Measurements from ENCODE around the gene ZNF438. TPM values are rescaled to one million over a fixed set of nuclear protein-coding genes. Genes with fewer than 3 reads are reported as not detected.

The ZNF438 gene
- total RNA-seq, 1 experiment from 2014 or later, result 4.3 TPM

DNA sequence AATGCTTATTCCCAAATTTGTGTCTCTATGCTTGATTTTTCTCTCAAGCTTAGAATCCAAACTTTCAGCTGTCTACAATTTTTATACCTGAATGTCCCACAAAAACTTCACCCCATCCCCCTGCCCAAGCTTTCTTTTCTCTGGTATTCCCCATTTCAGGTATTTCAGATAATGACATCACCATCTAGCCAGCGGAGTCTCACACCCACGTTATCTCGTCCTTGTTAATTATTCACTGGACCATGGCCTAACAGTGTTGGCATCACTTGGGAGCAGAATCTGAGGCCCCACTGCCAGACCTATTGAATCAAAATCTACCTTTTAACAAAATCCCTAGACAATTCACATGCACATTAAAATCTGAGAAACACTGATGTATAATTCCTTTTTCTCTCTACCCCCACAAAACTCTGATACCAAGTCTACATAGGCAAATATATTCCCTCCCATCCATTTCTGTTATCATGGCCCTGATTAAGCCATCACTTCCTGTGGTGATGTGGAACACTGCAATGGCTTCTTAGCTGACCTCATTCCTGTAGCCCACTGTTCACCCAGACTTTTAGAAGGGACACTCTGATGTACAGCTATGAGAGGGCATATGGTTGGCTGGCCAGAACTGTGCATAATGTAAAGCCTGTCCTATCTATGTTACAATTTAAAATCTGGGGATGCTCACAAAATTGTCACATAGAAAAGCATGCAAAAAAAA is 31.4 kb downstream of the ZNF438 start:
- Mint-ChIP-seq H3K27me3 (ENCODE audit: unreplicated experiment) (no peaks in the 10 kb centered on the region), H3K4me3 (ENCODE audit: low read depth, unreplicated experiment) (peak overlapping the region; percentile 6), H3K36me3 (ENCODE audit: insufficient read depth, unreplicated experiment) (peaks cover 5% of the 10 kb centered on the region), H3K9me3 (ENCODE audit: low read depth, unreplicated experiment) (no peaks in the 10 kb centered on the region), H3K4me1 (ENCODE audit: low read depth, unreplicated experiment) (peaks cover 73% of the 10 kb centered on the region), H3K27ac (ENCODE audit: unreplicated experiment) (peak overlapping the region; percentile 69)
- TF ChIP-seq, protein P1, sequence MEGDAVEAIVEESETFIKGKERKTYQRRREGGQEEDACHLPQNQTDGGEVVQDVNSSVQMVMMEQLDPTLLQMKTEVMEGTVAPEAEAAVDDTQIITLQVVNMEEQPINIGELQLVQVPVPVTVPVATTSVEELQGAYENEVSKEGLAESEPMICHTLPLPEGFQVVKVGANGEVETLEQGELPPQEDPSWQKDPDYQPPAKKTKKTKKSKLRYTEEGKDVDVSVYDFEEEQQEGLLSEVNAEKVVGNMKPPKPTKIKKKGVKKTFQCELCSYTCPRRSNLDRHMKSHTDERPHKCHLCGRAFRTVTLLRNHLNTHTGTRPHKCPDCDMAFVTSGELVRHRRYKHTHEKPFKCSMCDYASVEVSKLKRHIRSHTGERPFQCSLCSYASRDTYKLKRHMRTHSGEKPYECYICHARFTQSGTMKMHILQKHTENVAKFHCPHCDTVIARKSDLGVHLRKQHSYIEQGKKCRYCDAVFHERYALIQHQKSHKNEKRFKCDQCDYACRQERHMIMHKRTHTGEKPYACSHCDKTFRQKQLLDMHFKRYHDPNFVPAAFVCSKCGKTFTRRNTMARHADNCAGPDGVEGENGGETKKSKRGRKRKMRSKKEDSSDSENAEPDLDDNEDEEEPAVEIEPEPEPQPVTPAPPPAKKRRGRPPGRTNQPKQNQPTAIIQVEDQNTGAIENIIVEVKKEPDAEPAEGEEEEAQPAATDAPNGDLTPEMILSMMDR (IDR thresholded peaks at IDR 0.05; ENCODE audit: unreplicated experiment), result no peak
- no TSS peak for BruUV-seq (replicated peaks)
- intact Hi-C loops (cut with micrococcal nuclease; ENCODE audit: unreplicated experiment), result loop anchor here (5.0 kb wide), 1 partner anchor 33 kb away; no protein-coding TSS in a partner anchor
- CTCF ChIA-PET, result interaction anchor here (1.1 to 1.2 kb wide), 2 partner anchors 9 to 34 kb away, joined by 3 to 5 read pairs; no protein-coding TSS in a partner anchor
- peak; percentile 48 for DNase-seq

DNA sequence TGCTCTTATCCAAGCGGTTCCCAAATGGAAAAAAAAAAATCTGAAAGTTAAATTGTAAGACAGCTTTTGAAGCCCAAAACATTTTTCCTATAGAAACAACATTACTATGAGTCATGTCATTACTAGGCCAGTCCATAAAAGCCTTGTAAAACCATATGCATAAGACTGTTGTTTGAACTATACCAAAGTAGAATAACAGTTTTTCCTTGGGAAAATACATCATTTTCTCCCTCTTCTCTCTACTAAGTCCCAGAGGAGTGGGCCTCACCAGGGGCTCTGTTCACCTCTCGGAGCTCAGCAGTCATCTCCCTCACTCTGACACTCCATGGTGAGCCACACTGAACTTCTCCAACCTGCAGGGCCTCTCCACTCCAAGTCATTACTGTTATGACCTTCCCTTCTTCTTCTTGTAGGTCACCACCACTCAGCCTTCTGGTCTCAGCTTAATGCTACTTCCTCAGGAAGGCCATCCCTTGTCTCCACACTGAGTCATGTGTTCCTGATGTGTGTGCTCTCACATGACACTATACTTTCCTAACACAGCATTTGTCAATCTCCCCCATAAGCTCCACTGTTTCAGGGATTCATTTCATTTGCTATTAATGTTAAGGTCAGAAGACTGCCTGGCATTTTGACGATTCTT is 32.5 kb downstream of the ZNF438 start:
- BruUV-seq (replicated peaks), result TSS peak; percentile 47
- CTCF ChIA-PET, result interaction anchor here (0.6 to 1.2 kb wide), 3 partner anchors 10 to 33 kb away, joined by 3 to 6 read pairs (median 5); no protein-coding TSS in a partner anchor
- no peak for DNase-seq
- no peaks in the 10 kb centered on the region for H3K27me3 Mint-ChIP-seq (ENCODE audit: unreplicated experiment)
- H3K27ac Mint-ChIP-seq (ENCODE audit: unreplicated experiment), result peak overlapping the region; percentile 90
- intact Hi-C loops (cut with micrococcal nuclease; ENCODE audit: unreplicated experiment), result no loop called here
- TF ChIP-seq, protein P1 (IDR thresholded peaks at IDR 0.05; ENCODE audit: unreplicated experiment), result no peak
- peak overlapping the region; percentile 48 for H3K4me3 Mint-ChIP-seq (ENCODE audit: low read depth, unreplicated experiment)
- peaks cover 62% of the 10 kb centered on the region for H3K4me1 Mint-ChIP-seq (ENCODE audit: low read depth, unreplicated experiment)
- peaks cover under 1% of the 10 kb centered on the region for H3K9me3 Mint-ChIP-seq (ENCODE audit: low read depth, unreplicated experiment)
- peaks cover 5% of the 10 kb centered on the region for H3K36me3 Mint-ChIP-seq (ENCODE audit: insufficient read depth, unreplicated experiment)

DNA sequence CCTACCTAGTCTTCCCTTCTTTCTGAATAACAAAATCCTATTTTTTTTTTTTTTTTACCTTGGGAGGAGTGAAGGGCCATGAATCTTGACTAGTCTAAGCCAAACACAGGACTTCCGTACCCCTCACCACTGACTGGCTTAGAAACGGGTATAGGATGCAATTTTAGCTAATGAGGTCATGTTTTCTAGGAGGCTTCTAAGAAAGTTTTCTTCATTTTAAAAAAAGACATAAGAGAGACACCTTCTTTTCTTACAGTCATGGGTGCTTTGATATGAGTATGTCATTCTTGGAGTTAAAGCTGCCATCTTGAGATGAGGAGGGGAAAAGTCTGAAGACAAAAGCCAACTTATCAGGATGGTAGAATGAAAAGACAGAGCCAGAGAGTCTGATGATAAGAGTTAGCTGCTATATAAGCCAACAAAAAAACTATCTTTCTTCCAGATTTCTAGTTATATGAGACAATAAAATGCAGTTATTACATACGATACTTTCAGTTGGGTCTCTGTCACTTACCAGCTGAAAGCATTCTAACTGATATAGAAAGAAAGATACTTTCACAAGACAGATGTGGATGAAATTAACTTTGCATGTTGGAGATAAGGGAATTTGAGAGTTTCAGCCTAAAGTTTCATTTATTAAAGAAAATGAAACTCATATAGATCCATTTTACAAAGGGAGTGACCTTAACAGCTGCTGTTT is 34.0 kb downstream of the ZNF438 start:
- Mint-ChIP-seq H3K36me3 (ENCODE audit: insufficient read depth, unreplicated experiment) (peaks cover 8% of the 10 kb centered on the region), H3K4me1 (ENCODE audit: low read depth, unreplicated experiment) (peaks cover 47% of the 10 kb centered on the region), H3K9me3 (ENCODE audit: low read depth, unreplicated experiment) (peaks cover 4% of the 10 kb centered on the region), H3K27me3 (ENCODE audit: unreplicated experiment) (no peaks in the 10 kb centered on the region), H3K4me3 (ENCODE audit: low read depth, unreplicated experiment) (no peak overlapping the region), H3K27ac (ENCODE audit: unreplicated experiment) (no peak overlapping the region)
- intact Hi-C loops (cut with micrococcal nuclease; ENCODE audit: unreplicated experiment), result no loop called here
- DNase-seq, result no peak
- TF ChIP-seq, protein P1 (IDR thresholded peaks at IDR 0.05; ENCODE audit: unreplicated experiment), result no peak
- BruUV-seq (replicated peaks), result no TSS peak
- CTCF ChIA-PET, result interaction anchor here (1.0 kb wide), 1 partner anchor 33 kb away, joined by 3 read pairs; no protein-coding TSS in a partner anchor

DNA sequence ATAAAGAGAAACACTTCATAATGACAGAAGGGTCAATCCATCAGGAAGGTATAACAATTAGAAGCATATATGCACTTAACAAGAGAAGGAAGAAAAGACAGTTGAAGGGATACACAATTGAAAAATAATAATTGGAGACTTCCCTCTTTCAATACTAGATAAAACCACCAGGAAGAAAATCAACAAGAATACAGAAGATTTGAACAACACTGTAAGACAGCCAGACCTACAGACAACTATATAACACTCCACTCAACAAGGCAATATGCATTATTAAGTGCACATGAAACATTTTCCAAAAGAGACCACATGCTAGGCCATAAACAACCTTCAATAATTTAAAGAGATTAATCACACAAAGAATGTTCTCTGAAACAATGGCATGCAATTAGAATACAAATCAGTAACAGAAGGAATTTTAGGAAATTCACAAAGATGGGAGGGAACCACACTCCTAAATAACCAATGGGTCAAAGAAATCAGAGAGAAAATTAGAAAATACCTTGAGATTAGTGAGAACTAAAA is 35.1 kb downstream of the ZNF438 start:
- no peak overlapping the region for H3K4me3 Mint-ChIP-seq (ENCODE audit: low read depth, unreplicated experiment)
- peaks cover 9% of the 10 kb centered on the region for H3K36me3 Mint-ChIP-seq (ENCODE audit: insufficient read depth, unreplicated experiment)
- peaks cover 4% of the 10 kb centered on the region for H3K9me3 Mint-ChIP-seq (ENCODE audit: low read depth, unreplicated experiment)
- CTCF ChIA-PET, result no interaction called here
- TF ChIP-seq, protein P1 (IDR thresholded peaks at IDR 0.05; ENCODE audit: unreplicated experiment), result no peak
- no peaks in the 10 kb centered on the region for H3K27me3 Mint-ChIP-seq (ENCODE audit: unreplicated experiment)
- intact Hi-C loops (cut with micrococcal nuclease; ENCODE audit: unreplicated experiment), result no loop called here
- H3K27ac Mint-ChIP-seq (ENCODE audit: unreplicated experiment), result no peak overlapping the region
- BruUV-seq (replicated peaks), result no TSS peak
- no peak for DNase-seq
- H3K4me1 Mint-ChIP-seq (ENCODE audit: low read depth, unreplicated experiment), result peaks cover 42% of the 10 kb centered on the region
